Measurements from ENCODE around the gene ITGB5. TPM values are rescaled to one million over a fixed set of nuclear protein-coding genes. Genes with fewer than 3 reads are reported as not detected.

The ITGB5 gene
- total and polyA plus RNA-seq, 5 experiments from 2014 or later, result 0.27 to 2.8 (median 0.94) TPM; not detected in 1

DNA sequence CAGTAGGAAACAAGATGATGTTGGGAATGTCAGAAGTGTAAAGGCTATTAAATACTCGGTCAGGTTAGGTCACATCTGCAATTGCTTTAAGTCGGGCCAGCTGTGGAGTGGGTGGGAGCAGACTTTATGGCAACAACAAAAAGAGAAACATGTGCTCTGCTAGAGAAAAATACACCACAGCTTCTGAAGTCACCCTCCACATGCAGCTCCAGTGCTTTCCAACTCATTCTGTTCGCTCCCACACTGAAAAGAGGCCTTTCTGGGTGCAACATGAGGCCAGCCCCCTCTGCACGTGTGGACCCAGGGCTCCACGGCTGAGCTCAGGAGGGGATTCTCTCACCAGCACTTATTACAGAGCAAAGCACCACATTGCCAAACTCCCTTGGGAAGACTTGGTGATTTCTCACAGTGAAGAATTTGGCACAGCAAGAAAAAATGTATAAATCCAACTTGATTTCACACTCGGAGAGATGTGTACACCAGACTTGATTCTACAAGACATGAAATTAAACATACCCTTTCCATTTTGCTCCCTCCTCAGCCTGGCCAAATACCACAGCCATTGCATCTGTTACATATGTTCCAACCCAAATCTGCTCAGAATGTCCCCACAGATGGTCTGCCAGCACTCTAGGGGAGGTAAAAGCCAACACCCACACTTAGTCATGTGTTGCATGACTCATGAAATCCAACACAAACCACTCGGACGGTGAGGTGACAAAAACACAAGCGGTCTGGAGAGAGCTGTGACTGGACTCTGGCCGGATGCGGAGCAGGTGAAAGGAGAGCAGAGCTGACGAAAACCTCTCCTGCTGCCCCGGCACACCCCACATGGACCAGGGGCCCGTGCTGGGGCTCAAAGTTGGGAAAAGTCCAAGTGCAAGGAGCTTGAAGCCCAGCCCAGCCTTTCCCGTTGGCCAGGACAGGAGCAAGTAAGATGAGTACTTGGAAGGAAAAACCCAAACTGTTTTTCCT is 74.6 kb downstream of the ITGB5 start:
- no peak for DNase-seq
- no peak overlapping the region for H3K27ac Mint-ChIP-seq
- H3K4me1 Mint-ChIP-seq, result no peaks in the 10 kb centered on the region
- H3K36me3 Mint-ChIP-seq, result no peaks in the 10 kb centered on the region
- H3K27me3 Mint-ChIP-seq, result peaks cover 0 to 11% (median 4%) of the 10 kb centered on the region in 5 donors
- no peak for ATAC-seq
- no peaks in the 10 kb centered on the region for H3K9me3 Mint-ChIP-seq
- POLR2A ChIA-PET, result no interaction called here
- H3K4me3 Mint-ChIP-seq, result no peak overlapping the region

DNA sequence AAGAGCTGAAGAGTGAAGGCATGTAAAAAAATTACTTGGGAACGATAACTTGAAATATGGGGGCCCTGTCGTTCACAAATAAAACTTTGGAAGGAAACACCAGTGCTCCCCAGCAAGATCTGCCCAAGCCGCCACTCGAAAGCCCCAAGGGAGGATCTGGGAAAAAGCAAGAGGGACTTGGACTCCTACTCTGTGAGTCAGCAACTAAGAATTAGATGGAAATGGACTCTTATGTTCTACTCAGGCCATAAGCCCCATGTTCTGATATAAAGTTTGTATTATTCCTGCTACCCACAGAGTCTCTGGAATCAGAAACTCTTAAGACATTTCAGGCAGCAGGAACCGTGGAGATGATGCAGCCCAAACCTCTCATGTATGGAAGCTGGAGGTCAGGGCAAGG is 75.7 kb downstream of the ITGB5 start:
- DNase-seq, result no peak
- Mint-ChIP-seq H3K36me3 (peaks cover 0 to 1% (median 0%) of the 10 kb centered on the region in 3 donors), H3K4me3 (no peak overlapping the region), H3K9me3 (no peaks in the 10 kb centered on the region), H3K4me1 (no peaks in the 10 kb centered on the region), H3K27me3 (peaks cover 0 to 9% (median 4%) of the 10 kb centered on the region in 5 donors), H3K27ac (no peak overlapping the region)
- POLR2A ChIA-PET, result no interaction called here
- ATAC-seq, result no peak

DNA sequence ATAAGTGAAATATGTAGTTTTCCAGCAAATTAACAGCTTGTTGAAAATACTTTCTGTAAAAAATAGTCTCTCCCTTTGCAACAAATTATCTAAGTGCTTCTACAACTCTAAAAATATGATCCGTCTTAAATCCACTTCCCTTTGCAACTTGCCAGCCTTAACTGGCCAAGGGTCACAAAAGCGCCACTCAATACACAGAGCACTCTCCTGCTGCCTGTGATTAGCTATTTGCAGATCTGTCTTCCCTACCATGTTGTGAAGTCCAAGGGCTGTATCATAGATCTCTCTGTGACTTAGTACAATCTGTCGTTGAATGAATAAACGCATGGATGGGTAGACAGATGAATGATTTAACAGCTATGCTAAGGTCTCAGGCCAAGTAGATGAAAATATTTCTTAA is 76.2 kb downstream of the ITGB5 start:
- Mint-ChIP-seq H3K4me3 (no peak overlapping the region), H3K27ac (no peak overlapping the region), H3K4me1 (no peaks in the 10 kb centered on the region), H3K27me3 (peaks cover 2 to 8% (median 5%) of the 10 kb centered on the region in 5 donors), H3K36me3 (peaks cover 0 to 1% (median 0%) of the 10 kb centered on the region in 3 donors), H3K9me3 (no peaks in the 10 kb centered on the region)
- POLR2A ChIA-PET, result no interaction called here
- no peak for DNase-seq
- ATAC-seq, result no peak

DNA sequence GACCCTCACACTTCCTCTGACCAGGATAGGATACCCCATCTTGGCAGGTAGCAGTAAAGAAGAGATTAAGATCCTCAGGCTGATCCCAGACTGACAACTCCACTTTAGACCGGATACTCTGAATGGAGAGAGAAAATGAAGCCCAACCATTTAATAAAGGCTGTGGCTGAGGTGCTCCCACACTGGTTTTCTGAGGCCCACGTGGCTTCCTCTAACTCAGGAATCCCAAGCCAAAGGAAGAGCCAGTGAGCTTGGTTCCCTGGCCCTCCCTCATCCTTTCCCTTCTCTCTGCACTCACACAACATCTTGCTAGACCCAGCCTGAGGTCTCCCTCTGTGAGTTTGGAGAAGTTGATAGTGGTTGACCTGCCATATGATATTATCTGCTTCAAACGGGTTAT is 78.1 kb downstream of the ITGB5 start:
- no peak for DNase-seq
- no peak for ATAC-seq
- no peak overlapping the region for H3K27ac Mint-ChIP-seq
- peaks cover 2 to 16% (median 9%) of the 10 kb centered on the region in 5 donors for H3K27me3 Mint-ChIP-seq
- H3K4me3 Mint-ChIP-seq, result no peak overlapping the region
- no peaks in the 10 kb centered on the region for H3K9me3 Mint-ChIP-seq
- POLR2A ChIA-PET, result no interaction called here
- peaks cover 0 to 1% (median 0%) of the 10 kb centered on the region in 3 donors for H3K36me3 Mint-ChIP-seq
- peaks cover 0 to 2% (median 0%) of the 10 kb centered on the region in 4 donors for H3K4me1 Mint-ChIP-seq

DNA sequence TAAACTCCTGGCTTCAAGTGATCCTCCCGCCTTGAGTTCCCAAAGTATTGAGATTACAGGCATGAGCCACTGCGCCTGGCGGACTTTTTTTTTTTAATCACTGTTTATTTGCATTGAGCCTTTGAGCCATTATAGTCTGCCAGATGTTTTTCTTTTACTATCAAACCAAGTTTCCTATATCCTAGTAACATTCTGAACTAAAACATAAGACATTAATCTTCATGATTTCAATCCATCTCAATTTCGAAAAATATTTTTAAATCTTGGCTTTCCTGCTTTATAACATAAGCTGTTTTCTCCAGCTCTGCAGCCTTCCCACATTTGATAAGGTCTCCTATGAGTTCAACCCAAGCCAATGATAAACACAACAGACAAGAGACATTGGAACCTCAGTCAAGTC is 81.5 kb downstream of the ITGB5 start:
- ATAC-seq (no peak), DNase-seq (no peak)
- H3K4me3 Mint-ChIP-seq, result no peak overlapping the region
- H3K27ac Mint-ChIP-seq, result no peak overlapping the region
- H3K9me3 Mint-ChIP-seq, result no peaks in the 10 kb centered on the region
- H3K27me3 Mint-ChIP-seq, result peaks cover 2 to 11% (median 9%) of the 10 kb centered on the region in 5 donors
- H3K4me1 Mint-ChIP-seq, result peaks cover 0 to 2% (median 0%) of the 10 kb centered on the region in 4 donors
- H3K36me3 Mint-ChIP-seq, result peaks cover 0 to 1% (median 0%) of the 10 kb centered on the region in 3 donors
- POLR2A ChIA-PET, result no interaction called here

DNA sequence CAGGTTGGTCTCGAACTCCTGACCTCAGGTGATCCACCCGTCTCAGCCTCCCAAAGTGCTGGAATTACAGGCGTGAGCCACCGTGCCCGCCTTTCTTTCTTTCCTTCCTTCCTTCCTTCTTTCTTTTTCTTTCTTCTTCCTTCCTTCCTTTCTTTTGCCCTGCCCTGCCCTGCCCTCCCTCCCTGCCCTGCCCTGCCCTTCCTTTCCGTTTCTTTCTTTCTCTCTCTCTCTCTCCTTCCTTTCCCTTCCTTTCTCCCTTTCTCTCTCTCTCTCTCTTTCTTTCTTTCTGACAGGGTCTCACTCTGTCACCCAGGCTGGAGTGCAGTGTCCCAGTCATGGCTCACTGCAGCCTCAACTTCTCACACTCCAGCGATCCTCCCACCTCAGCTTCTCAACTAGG is 82.3 kb downstream of the ITGB5 start:
- Mint-ChIP-seq H3K4me1 (peaks cover 0 to 2% (median 0%) of the 10 kb centered on the region in 4 donors), H3K36me3 (peaks cover 0 to 1% (median 0%) of the 10 kb centered on the region in 3 donors), H3K27ac (no peak overlapping the region), H3K4me3 (no peak overlapping the region), H3K27me3 (peaks cover 2 to 11% (median 9%) of the 10 kb centered on the region in 5 donors), H3K9me3 (no peaks in the 10 kb centered on the region)
- DNase-seq (no peak), ATAC-seq (no peak)
- POLR2A ChIA-PET, result no interaction called here

DNA sequence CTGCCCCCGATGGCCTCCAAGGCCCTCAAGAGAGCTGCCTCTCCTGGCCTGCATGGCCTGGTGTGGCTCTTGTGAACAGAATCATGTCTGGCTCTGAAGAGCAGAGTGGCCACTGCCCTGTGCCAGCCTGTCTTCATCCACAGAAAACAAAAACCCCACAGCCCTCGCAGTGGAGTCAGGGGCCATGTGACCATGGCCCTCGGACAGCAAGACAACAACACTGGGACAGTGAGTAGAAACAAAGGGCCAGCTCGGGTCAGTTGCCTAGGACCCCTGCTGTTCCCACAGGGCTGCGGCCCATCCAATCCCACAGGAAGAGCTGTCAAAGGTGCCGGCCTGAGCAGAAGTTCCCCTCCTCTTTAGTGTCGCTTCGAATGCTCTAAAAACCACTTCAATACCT is 84.5 kb downstream of the ITGB5 start:
- Mint-ChIP-seq H3K27me3 (peaks cover 2 to 11% (median 9%) of the 10 kb centered on the region in 5 donors), H3K36me3 (peaks cover 0 to 1% (median 0%) of the 10 kb centered on the region in 3 donors), H3K4me3 (no peak overlapping the region), H3K9me3 (no peaks in the 10 kb centered on the region), H3K4me1 (peaks cover 0 to 2% (median 0%) of the 10 kb centered on the region in 4 donors), H3K27ac (peak overlapping the region in 1 of 10 donors; percentile 13)
- no peak for DNase-seq
- POLR2A ChIA-PET, result no interaction called here
- ATAC-seq, result no peak

DNA sequence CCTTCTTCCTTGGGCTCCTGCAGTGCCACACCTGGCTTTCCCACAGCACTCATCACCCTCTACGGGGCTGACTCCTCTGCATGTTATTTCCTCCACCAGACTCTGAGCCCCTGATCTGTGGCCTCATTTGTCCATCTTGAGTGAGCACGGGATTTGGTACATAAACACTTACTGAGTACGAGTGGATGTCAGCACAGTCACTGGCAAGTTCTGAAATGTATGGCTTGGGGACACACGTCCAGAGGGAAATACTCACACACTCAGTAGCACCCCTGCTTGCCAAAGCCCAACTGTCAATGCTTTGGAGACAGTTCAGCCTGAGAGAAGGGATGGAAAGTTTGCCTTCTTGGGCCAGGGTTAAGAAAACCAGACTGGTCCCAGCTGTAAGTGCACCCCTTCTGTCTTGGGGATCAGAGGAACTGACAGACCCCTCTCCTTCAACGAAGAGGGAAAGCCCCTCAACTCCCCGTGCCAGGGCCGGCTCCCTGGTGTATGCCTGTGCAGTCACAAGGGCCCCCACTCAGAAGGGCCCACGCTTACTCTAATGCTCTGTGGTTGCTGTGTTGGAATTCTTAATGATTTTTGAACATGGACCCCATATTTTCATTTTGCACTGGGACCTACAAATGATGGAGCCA is 85.0 kb downstream of the ITGB5 start:
- H3K27ac Mint-ChIP-seq, result no peak overlapping the region

DNA sequence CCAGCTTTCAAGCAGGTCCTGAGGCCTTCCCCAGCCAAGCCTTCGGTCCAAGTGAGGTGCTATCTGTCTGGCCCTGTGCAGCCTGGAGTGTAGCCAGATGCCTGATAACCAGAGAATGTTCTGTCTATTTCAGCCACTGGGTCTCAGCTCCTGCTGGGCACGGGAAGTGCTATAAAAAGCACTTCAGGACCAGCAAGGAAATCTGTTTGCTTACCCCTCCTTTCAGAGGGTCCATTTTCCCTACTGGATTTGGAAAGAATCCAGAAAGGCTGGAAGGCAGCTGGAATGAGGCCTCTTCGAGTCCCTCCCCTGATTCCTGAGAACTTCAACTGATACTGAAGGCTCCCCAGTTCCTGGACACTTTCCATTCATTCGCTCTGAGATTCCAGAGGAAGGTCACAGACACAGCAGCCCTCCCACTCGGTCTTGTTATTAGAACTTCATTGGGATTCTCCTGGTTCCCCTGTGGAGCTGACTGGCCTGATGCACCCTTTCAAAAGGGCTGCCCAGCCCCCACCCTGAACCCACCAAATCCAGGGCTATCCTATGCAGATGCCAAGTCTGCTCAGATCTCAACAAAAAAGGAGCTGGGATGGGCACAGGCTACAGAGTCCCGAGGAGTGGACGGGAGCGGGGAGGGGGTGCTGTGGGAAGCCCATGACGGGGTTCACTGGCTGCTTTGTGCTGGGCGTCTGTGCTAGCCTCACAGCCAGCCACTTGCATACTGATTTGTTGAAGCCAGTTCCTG is 86.5 kb downstream of the ITGB5 start:
- POLR2A ChIA-PET, result no interaction called here
- no peak for ATAC-seq
- Mint-ChIP-seq H3K27ac (no peak overlapping the region), H3K4me1 (peaks cover 0 to 2% (median 0%) of the 10 kb centered on the region in 4 donors), H3K36me3 (no peaks in the 10 kb centered on the region), H3K9me3 (no peaks in the 10 kb centered on the region), H3K27me3 (peaks cover 0 to 11% (median 5%) of the 10 kb centered on the region in 5 donors), H3K4me3 (no peak overlapping the region)
- no peak for DNase-seq

More for the DNA sequence above, 85.0 kb downstream of the ITGB5 start:
- H3K27me3 Mint-ChIP-seq, result peaks cover 2 to 11% (median 9%) of the 10 kb centered on the region in 5 donors
- H3K4me1 Mint-ChIP-seq, result peaks cover 0 to 2% (median 0%) of the 10 kb centered on the region in 4 donors
- no peak overlapping the region for H3K4me3 Mint-ChIP-seq
- POLR2A ChIA-PET, result no interaction called here
- H3K9me3 Mint-ChIP-seq, result no peaks in the 10 kb centered on the region
- DNase-seq, result no peak
- no peaks in the 10 kb centered on the region for H3K36me3 Mint-ChIP-seq
- ATAC-seq, result no peak

DNA sequence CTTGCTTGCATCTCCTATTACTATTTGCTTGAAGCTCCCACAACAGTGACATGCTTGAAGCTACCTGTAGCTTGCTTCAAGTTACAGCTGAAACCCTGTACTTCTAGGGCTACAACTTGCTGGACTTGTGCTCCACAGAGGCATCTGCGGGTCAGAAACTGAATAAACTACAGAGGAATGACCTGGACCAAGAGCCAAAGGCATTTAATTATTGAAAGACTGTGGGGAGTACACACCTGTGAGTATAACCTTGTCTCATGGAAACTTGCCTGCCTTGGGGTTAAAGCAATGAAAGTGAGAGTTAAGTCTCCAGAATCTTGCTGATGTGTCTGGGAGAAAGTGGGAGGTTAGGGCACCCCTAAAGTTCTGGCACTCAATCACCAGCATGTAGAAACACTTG is 87.1 kb downstream of the ITGB5 start:
- DNase-seq (no peak), ATAC-seq (no peak)
- Mint-ChIP-seq H3K36me3 (no peaks in the 10 kb centered on the region), H3K27ac (no peak overlapping the region), H3K9me3 (no peaks in the 10 kb centered on the region), H3K27me3 (peaks cover 0 to 7% (median 2%) of the 10 kb centered on the region in 5 donors), H3K4me1 (peaks cover 0 to 1% (median 0%) of the 10 kb centered on the region in 4 donors), H3K4me3 (no peak overlapping the region)
- POLR2A ChIA-PET, result no interaction called here

DNA sequence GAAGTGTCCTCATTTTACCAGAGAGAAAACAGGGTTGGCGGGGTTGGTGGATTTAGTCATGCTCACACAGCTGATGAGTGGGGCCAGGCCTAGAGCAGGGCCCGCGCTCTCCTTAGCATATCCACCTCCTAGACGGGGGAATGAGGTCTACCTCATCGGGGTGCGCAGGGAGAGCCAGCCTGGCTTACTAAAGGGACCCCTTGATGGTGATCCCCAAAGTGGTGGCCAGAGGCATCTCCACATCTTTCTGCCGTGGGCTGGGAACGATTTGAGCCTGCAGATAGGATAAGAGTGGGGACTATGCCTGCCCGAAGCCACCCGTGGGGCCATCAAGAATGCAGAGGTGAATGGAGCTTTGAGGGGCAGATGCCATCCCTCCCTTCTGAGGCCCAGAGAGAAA is 87.5 kb downstream of the ITGB5 start:
- no peak overlapping the region for H3K4me3 Mint-ChIP-seq
- H3K27ac Mint-ChIP-seq, result no peak overlapping the region
- POLR2A ChIA-PET, result no interaction called here
- DNase-seq (no peak), ATAC-seq (no peak)
- peaks cover 0 to 3% (median 0%) of the 10 kb centered on the region in 5 donors for H3K27me3 Mint-ChIP-seq
- no peaks in the 10 kb centered on the region for H3K36me3 Mint-ChIP-seq
- no peaks in the 10 kb centered on the region for H3K4me1 Mint-ChIP-seq
- H3K9me3 Mint-ChIP-seq, result no peaks in the 10 kb centered on the region

DNA sequence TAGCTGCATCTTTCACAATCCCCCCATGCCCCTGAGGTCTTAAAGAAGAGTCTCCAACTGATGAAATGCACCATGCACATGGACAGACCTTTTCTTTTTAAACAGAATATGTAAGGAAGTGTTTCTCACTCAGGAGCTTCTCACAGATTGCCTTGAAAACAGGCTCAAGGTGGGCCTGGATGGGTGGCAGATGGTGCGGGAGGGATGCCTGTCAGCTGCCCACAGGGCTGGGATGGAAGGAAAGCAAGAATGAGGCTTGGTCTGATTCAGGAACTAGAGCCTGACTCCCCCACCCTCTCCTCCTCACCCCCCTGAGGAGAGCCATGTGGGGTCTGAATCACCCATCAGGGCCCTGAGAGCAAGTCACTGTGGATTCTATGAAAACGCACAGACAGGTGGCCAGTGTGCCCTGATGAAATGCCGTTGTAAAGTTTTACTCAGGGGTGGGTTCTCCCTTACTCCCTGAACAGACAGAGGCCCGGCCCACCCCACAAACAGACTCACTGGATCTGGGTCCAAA is 89.7 kb downstream of the ITGB5 start:
- Mint-ChIP-seq H3K27ac (no peak overlapping the region), H3K4me3 (no peak overlapping the region), H3K4me1 (no peaks in the 10 kb centered on the region), H3K9me3 (no peaks in the 10 kb centered on the region), H3K27me3 (peaks cover 0 to 1% (median 0%) of the 10 kb centered on the region in 5 donors), H3K36me3 (no peaks in the 10 kb centered on the region)
- POLR2A ChIA-PET, result no interaction called here
- DNase-seq (no peak), ATAC-seq (no peak)

Measured in naive thymus-derived CD8-positive, alpha-beta T cell (primary cell).